B cell (primary cell): ENCODE measurements around the gene AUP1. TPM values are rescaled to one million over a fixed set of nuclear protein-coding genes. Genes with fewer than 3 reads are reported as not detected.

ENCODE experiments used
- ATAC-seq: fragments of 200-7000 bp; cut with Tn5 transposase; one replicate; pipeline ENCODE4 v1.10.0; 2021; ENCODE audit warnings: low read depth, mild to moderate bottlenecking, moderate number of reproducible peaks, moderate library complexity
- CTCF ChIA-PET: fragments of 350-600 bp; sonication (Branson Sonifier 250); formaldehyde crosslinking; loops from one replicate; lab custom pipeline; 2021; ENCODE audit warnings: antibody characterized with exemption, inconsistent platforms; lab: Charles Lee
- POLR2A ChIA-PET: fragments of 350-600 bp; sonication (Branson Sonifier 250); formaldehyde crosslinking; loops from one replicate; lab custom pipeline; 2021; ENCODE audit warnings: antibody characterized with exemption; lab: Charles Lee
- DNase-seq: peaks from one replicate; pipeline ENCODE4 v3.0.0; 2013
- H2AFZ ChIP-seq: 2 replicates; pipeline ENCODE4 v1.6.1; 2012; ENCODE audit warnings: mild to moderate bottlenecking, low read depth, low read length; ENCODE audit not compliant: insufficient read depth, poor library complexity, severe bottlenecking
- H3K27ac ChIP-seq, 2 donors: 1 replicate in 1 of 2; 2 replicates in 1 of 2; pipeline ENCODE4 v1.5.1; 2012 to 2013; ENCODE audit warnings: low read length in 2 of 2, mild to moderate bottlenecking in 2 of 2, moderate library complexity in 1 of 2
- H3K27me3 ChIP-seq, 4 experiments: fragments of 200-600 bp in 1 of 4; sonication (generic) in 1 of 4; replicated peaks in 1 of 4; 1 replicate in 2 of 4; 2 replicates in 2 of 4; pipeline versions ENCODE4 v1.6.1 to v1.7.0; 2013 to 2016; ENCODE audit warnings: low read length in 3 of 4, mild to moderate bottlenecking in 2 of 4, mixed read lengths in 1 of 4, moderate library complexity in 1 of 4; ENCODE audit not compliant: insufficient read depth in 4 of 4, control insufficient read depth in 3 of 4; ENCODE audit errors: control extremely low read depth in 1 of 4
- H3K36me3 ChIP-seq, 2 experiments: replicated peaks in 1 of 2; 1 replicate in 1 of 2; 2 replicates in 1 of 2; pipeline versions ENCODE4 v1.6.1 to v1.7.1; 2013; ENCODE audit warnings: low read length in 1 of 2; ENCODE audit not compliant: insufficient read depth in 2 of 2, control insufficient read depth in 1 of 2; ENCODE audit errors: control extremely low read depth in 1 of 2, extremely low read depth in 1 of 2
- H3K4me1 ChIP-seq, 2 donors: fragments of 200-600 bp in 1 of 2; sonication (generic) in 1 of 2; 1 replicate in 1 of 2; 2 replicates in 1 of 2; pipeline versions ENCODE4 v1.5.1 to v1.6.1; 2013 to 2017; ENCODE audit warnings: low read length in 2 of 2; ENCODE audit not compliant: control insufficient read depth in 2 of 2, insufficient read depth in 2 of 2
- H3K4me2 ChIP-seq: replicated peaks from 2 replicates; pipeline ENCODE3; 2012; ENCODE audit warnings: mild to moderate bottlenecking, low read depth, low read length; ENCODE audit not compliant: poor library complexity, severe bottlenecking
- H3K4me3 ChIP-seq, 5 experiments: fragments of 200-600 bp in 1 of 5; sonication (generic) in 1 of 5; 1 replicate in 3 of 5; 2 replicates in 2 of 5; pipeline versions ENCODE4 v1.5.1 to v1.7.0; 2011 to 2016; ENCODE audit warnings: low read length in 4 of 5, mild to moderate bottlenecking in 4 of 5, low read depth in 2 of 5, control low read depth in 1 of 5, moderate library complexity in 1 of 5; ENCODE audit not compliant: insufficient read depth in 1 of 5; ENCODE audit errors: control extremely low read depth in 1 of 5, extremely low read depth in 1 of 5
- H3K79me2 ChIP-seq: fragments of 200-600 bp; sonication (generic); one replicate; pipeline ENCODE4 v1.6.0; 2016; ENCODE audit warnings: low read length; ENCODE audit not compliant: control insufficient read depth, insufficient read depth
- H3K9ac ChIP-seq: fragments of 200-600 bp; sonication (generic); 2 replicates; pipeline ENCODE4 v1.6.1; 2017; ENCODE audit warnings: mild to moderate bottlenecking, low read length, moderate library complexity
- H3K9me3 ChIP-seq, 3 donors: one replicate each; pipeline versions ENCODE4 v1.6.1 to v1.7.1; 2013; ENCODE audit warnings: low read length in 2 of 3; ENCODE audit not compliant: control insufficient read depth in 2 of 3, insufficient read depth in 1 of 3; ENCODE audit errors: control extremely low read depth in 1 of 3
- H4K20me1 ChIP-seq: 2 replicates; pipeline ENCODE4 v1.6.0; 2012; ENCODE audit warnings: mild to moderate bottlenecking, low read length; ENCODE audit not compliant: insufficient read depth, control insufficient read depth, poor library complexity, severe bottlenecking
- H3K27ac Mint-ChIP-seq: one replicate; pipeline ENCODE4 v1.8.0; 2021; ENCODE audit warnings: mixed read lengths
- H3K27me3 Mint-ChIP-seq: one replicate; pipeline ENCODE4 v1.8.0; 2021; ENCODE audit warnings: mixed read lengths
- H3K4me1 Mint-ChIP-seq: one replicate; pipeline ENCODE4 v1.8.0; 2021; ENCODE audit warnings: mixed read lengths
- H3K4me3 Mint-ChIP-seq: one replicate; pipeline ENCODE4 v1.8.0; 2021; ENCODE audit warnings: mixed read lengths
- H3K9me3 Mint-ChIP-seq: one replicate; pipeline ENCODE4 v1.8.0; 2022; ENCODE audit warnings: mixed read lengths; ENCODE audit not compliant: insufficient read depth
- CTCF ChIP-seq: fragments of 200-600 bp; IDR thresholded peaks from one replicate; pipeline ENCODE4 v1.8.0; 2022; ENCODE audit warnings: antibody characterized with exemption, mild to moderate bottlenecking
- EZH2 ChIP-seq: IDR thresholded peaks from 2 replicates; pipeline ENCODE4 v1.6.1; 2012; ENCODE audit warnings: borderline replicate concordance, low read depth, mild to moderate bottlenecking, moderate library complexity, low read length; ENCODE audit not compliant: insufficient read depth, poor library complexity, severe bottlenecking
- WGBS: methylation state at CpG from one replicate; pipeline ENCODE4 v1.1.5; 2013; ENCODE audit warnings: missing lambda C conversion rate; ENCODE audit not compliant: insufficient coverage; 5-methylcytosine and 5-hydroxymethylcytosine counted together
- intact Hi-C: fragments of 100-400 bp; cut with micrococcal nuclease; formaldehyde crosslinking; loops from one replicate; pipeline ENCODE4 v1.10.0; 2022
- polyA plus RNA-seq: library from polyadenylated mRNA; depleted of rRNA; stranded (reverse); fragments of >200 nt; gene quantifications from 2 replicates; pipeline ENCODE4 v1.2.3, GENCODE V29; 2012
- total RNA-seq, 2 donors: library from RNA; stranded (reverse); fragments of 120-200 nt in 1 of 2; gene quantifications; 1 replicate in 1 of 2; 2 replicates in 1 of 2; pipeline versions ENCODE4 v1.2.3 to v1.2.4, GENCODE V29; 2013 to 2022

AUP1 gene
- total and polyA plus RNA-seq, 2 donors (not counting 1 experiment from before 2014, with no cell fraction given), result 201 to 525 TPM

- Histone ChIP-seq H3K27ac (no peak overlapping the region), H3K4me1 (peaks cover 17 to 21% of the 10 kb centered on the region in 2 donors), H3K36me3 (no peaks in the 10 kb centered on the region), H4K20me1 (no peaks in the 10 kb centered on the region), H3K9me3 (no peaks in the 10 kb centered on the region), H3K27me3 (peaks cover 0 to 24% (median 16%) of the 10 kb centered on the region in 4 experiments), H3K4me3 (no peak overlapping the region), H3K4me2 (no peak overlapping the region), H3K9ac (no peak overlapping the region), H2AFZ (no peak overlapping the region), H3K79me2 (no peaks in the 10 kb centered on the region)
- Mint-ChIP-seq H3K27me3 (peaks cover 13% of the 10 kb centered on the region), H3K9me3 (no peaks in the 10 kb centered on the region), H3K27ac (no peak overlapping the region), H3K4me3 (no peak overlapping the region), H3K4me1 (peaks cover 13% of the 10 kb centered on the region)
- no peak for ATAC-seq
- intact Hi-C loops, result no loop called here
- WGBS, result 92% methylated on average over 3 of the region's 3 CpGs
- TF ChIP-seq CTCF, result peak; percentile 21
- TF ChIP-seq EZH2, result no peak
- ChIA-PET CTCF (interaction anchor here (0.8 to 3.8 kb wide), 10 partner anchors 11 to 72 kb away, joined by 3 to 22 read pairs (median 3); partner anchors contain the start of genes AUP1, CCDC142, HTRA2 and MRPL53), POLR2A (interaction anchor here (1.3 to 1.6 kb wide), 2 partner anchors 13 to 19 kb away, joined by 3 read pairs; partner anchors contain the start of gene DQX1)
- DNase-seq, result no peak
These were observed 15.1 kb upstream of the AUP1 start for GRCh38 chr2:74544634-74545033.

GRCh38 chr2:74542978-74543377 lies 13.5 kb upstream of the AUP1 start:
- H3K4me2 ChIP-seq, result no peak overlapping the region
- H3K9me3 ChIP-seq, result no peaks in the 10 kb centered on the region
- no CpG with 5 or more reads among the region's 1 CpG for WGBS
- H3K27me3 ChIP-seq, result peaks cover 0 to 9% (median 5%) of the 10 kb centered on the region in 4 experiments
- H3K36me3 ChIP-seq, result no peaks in the 10 kb centered on the region
- no peaks in the 10 kb centered on the region for H3K9me3 Mint-ChIP-seq
- no peaks in the 10 kb centered on the region for H4K20me1 ChIP-seq
- H3K27ac ChIP-seq, result no peak overlapping the region
- H3K4me1 ChIP-seq, result peaks cover 19 to 25% of the 10 kb centered on the region in 2 donors
- no peak for DNase-seq
- H3K9ac ChIP-seq, result no peak overlapping the region
- no peak overlapping the region for H3K27ac Mint-ChIP-seq
- intact Hi-C loops, result no loop called here
- no peak overlapping the region for H2AFZ ChIP-seq
- no peaks in the 10 kb centered on the region for H3K79me2 ChIP-seq
- peaks cover 7% of the 10 kb centered on the region for H3K27me3 Mint-ChIP-seq
- H3K4me3 ChIP-seq, result no peak overlapping the region
- ChIA-PET POLR2A (interaction anchor here (0.7 kb wide), 1 partner anchor 35 kb away, joined by 5 read pairs; no protein-coding TSS in a partner anchor), CTCF (interaction anchor here (0.7 to 3.8 kb wide), 3 partner anchors 30 to 862 kb away, joined by 4 to 22 read pairs (median 4); no protein-coding TSS in a partner anchor)
- H3K4me1 Mint-ChIP-seq, result peaks cover 21% of the 10 kb centered on the region
- no peak for ATAC-seq
- no peak for TF ChIP-seq CTCF
- TF ChIP-seq EZH2, result no peak
- no peak overlapping the region for H3K4me3 Mint-ChIP-seq
